SHP77 (cell line): ENCODE data around the gene POLH.

Experiments
- DNase-seq, 2 experiments: peaks; one replicate each; lab custom pipeline; 2025; lab: John Stamatoyannopoulos, UW

POLH gene

GRCh38 chr6:43606019-43606418, 30.0 kb downstream of the POLH start:
- DNase-seq = no peak

GRCh38 chr6:43608310-43608763, 32.4 kb downstream of the POLH start:
- DNase-seq = peak; percentile 47 to 52

- no peak for DNase-seq
These were observed 32.8 kb downstream of the POLH start for GRCh38 chr6:43608807-43609206.

- DNase-seq = no peak
These were observed 33.4 kb downstream of the POLH start for GRCh38 chr6:43609402-43609801.

- no peak for DNase-seq
These were observed 34.4 kb downstream of the POLH start for GRCh38 chr6:43610431-43610830.

GRCh38 chr6:43613721-43614395, 37.9 kb downstream of the POLH start:
- no peak for DNase-seq

GRCh38 chr6:43614396-43614730, 38.4 kb downstream of the POLH start:
- DNase-seq = no peak

GRCh38 chr6:43616725-43617472, 40.9 kb downstream of the POLH start:
- DNase-seq = no peak

GRCh38 chr6:43621078-43621835, 45.3 kb downstream of the POLH start:
- no peak for DNase-seq

- no peak for DNase-seq
These were observed 45.8 kb downstream of the POLH start for GRCh38 chr6:43621836-43622180.

GRCh38 chr6:43622541-43622940, 46.6 kb downstream of the POLH start:
- no peak for DNase-seq

GRCh38 chr6:43623880-43624785, 48.1 kb downstream of the POLH start:
- DNase-seq = no peak

GRCh38 chr6:43624786-43625288, 48.9 kb downstream of the POLH start:
- DNase-seq = no peak

- DNase-seq = no peak
These were observed 49.5 kb downstream of the POLH start for GRCh38 chr6:43625393-43625992.

GRCh38 chr6:43627008-43627825, 51.2 kb downstream of the POLH start:
- peak; percentile 84 to 90 for DNase-seq

- DNase-seq = peak; percentile 14 to 60
These were observed 52.6 kb downstream of the POLH start for GRCh38 chr6:43628393-43629103.

- peak; percentile 96 to 98 for DNase-seq
These were observed 53.1 kb downstream of the POLH start, which contains the start of gene GTPBP2 for GRCh38 chr6:43629104-43629504. Gene GTPBP2 (minus strand): TSS chr6:43629264. CDS start chr6:43629162, 102 bp downstream.

GRCh38 chr6:43629505-43630300, 53.7 kb downstream of the POLH start:
- peak; percentile 94 for DNase-seq
